Hepatocyte (in vitro differentiated cells): Measurements from ENCODE around the gene APOL2.

ENCODE experiments used
- CTCF ChIP-seq: fragments of 200-600 bp; sonication (generic); IDR thresholded peaks from 2 replicates; pipeline ENCODE4 v1.5.1; 2016; ENCODE audit warnings: antibody characterized with exemption, mild to moderate bottlenecking; ENCODE audit not compliant: poor library complexity
- EZH2 ChIP-seq: fragments of 200-600 bp; sonication (generic); IDR thresholded peaks from 2 replicates; pipeline ENCODE4 v1.6.1; 2016; ENCODE audit warnings: antibody characterized with exemption, mild to moderate bottlenecking, borderline replicate concordance
- EZH2phosphoT487 ChIP-seq: fragments of 200-600 bp; sonication (generic); IDR thresholded peaks from one replicate; pipeline ENCODE4 v1.6.1; 2018; ENCODE audit warnings: antibody characterized with exemption, mild to moderate bottlenecking, low read depth, moderate library complexity; ENCODE audit not compliant: unreplicated experiment, severe bottlenecking

GRCh38 chr22:36223504-36223903, 15.8 kb downstream of the APOL2 start:
- TF ChIP-seq CTCF (no peak), EZH2 (no peak), EZH2phosphoT487 (no peak)
